Neural progenitor cell (in vitro differentiated cells): ENCODE data around the gene HYI. TPM values are rescaled to one million over a fixed set of nuclear protein-coding genes. Genes with fewer than 3 reads are reported as not detected.
"Not testable (repeated sequence)": the region's sequence is repeated elsewhere in the genome, so short reads cannot be mapped to it uniquely, and the experiment has no call there.

ENCODE experiments used
- DNase-seq: peaks from one replicate; pipeline ENCODE4 v3.0.0-alpha.2; 2016; ENCODE audit warnings: low spot score
- H2AFZ ChIP-seq: fragments of 200-600 bp; sonication (generic); replicated peaks from 2 replicates; pipeline ENCODE4 v1.6.1; 2016; ENCODE audit warnings: antibody characterized with exemption
- H3F3A ChIP-seq: fragments of 200-600 bp; sonication (generic); 2 replicates; pipeline ENCODE4 v1.6.1; 2016; ENCODE audit warnings: antibody characterized with exemption, low read depth
- H3K27ac ChIP-seq: fragments of 200-600 bp; sonication (generic); 2 replicates; pipeline ENCODE4 v1.5.1; 2016; ENCODE audit warnings: mild to moderate bottlenecking
- H3K27me3 ChIP-seq: fragments of 200-600 bp; sonication (generic); 2 replicates; pipeline ENCODE4 v1.6.1; 2016; ENCODE audit warnings: mild to moderate bottlenecking, moderate library complexity
- H3K36me3 ChIP-seq: fragments of 200-600 bp; sonication (generic); 2 replicates; pipeline ENCODE4 v1.5.1; 2016
- H3K4me1 ChIP-seq: fragments of 200-600 bp; sonication (generic); 2 replicates; pipeline ENCODE4 v1.6.1; 2016; ENCODE audit warnings: mixed run types
- H3K4me2 ChIP-seq: fragments of 200-600 bp; sonication (generic); 2 replicates; pipeline ENCODE4 v1.6.1; 2016
- H3K4me3 ChIP-seq: fragments of 200-600 bp; sonication (generic); 2 replicates; pipeline ENCODE4 v1.5.1; 2016
- H3K79me2 ChIP-seq: fragments of 200-600 bp; sonication (generic); 2 replicates; pipeline ENCODE4 v1.6.1; 2016; ENCODE audit warnings: low read depth
- H3K9ac ChIP-seq: fragments of 200-600 bp; sonication (generic); 2 replicates; pipeline ENCODE4 v1.6.1; 2016
- H3K9me3 ChIP-seq: fragments of 200-600 bp; sonication (generic); 2 replicates; pipeline ENCODE4 v1.5.1; 2016; ENCODE audit warnings: low read depth
- H4K20me1 ChIP-seq: fragments of 200-600 bp; sonication (generic); 2 replicates; pipeline ENCODE4 v1.6.1; 2016; ENCODE audit warnings: low read depth
- H3K27ac Mint-ChIP-seq: 3 replicates; pipeline ENCODE4 v1.8.0; 2021; ENCODE audit warnings: mixed read lengths
- H3K27me3 Mint-ChIP-seq: 2 replicates; pipeline ENCODE4 v1.8.0; 2022; ENCODE audit warnings: low read depth, mild to moderate bottlenecking, inconsistent platforms, moderate library complexity, mixed read lengths; ENCODE audit not compliant: insufficient read depth
- H3K36me3 Mint-ChIP-seq: 3 replicates; pipeline ENCODE4 v1.8.0; 2021; ENCODE audit warnings: mixed read lengths
- H3K4me1 Mint-ChIP-seq: 3 replicates; pipeline ENCODE4 v1.8.0; 2021; ENCODE audit warnings: mixed read lengths
- H3K4me3 Mint-ChIP-seq: 3 replicates; pipeline ENCODE4 v1.8.0; 2021; ENCODE audit warnings: mild to moderate bottlenecking, moderate library complexity, mixed read lengths
- H3K9me3 Mint-ChIP-seq: 3 replicates; pipeline ENCODE4 v1.8.0; 2020; ENCODE audit warnings: mixed read lengths
- CTCF ChIP-seq: fragments of 200-600 bp; sonication (generic); IDR thresholded peaks from 2 replicates; pipeline ENCODE4 v1.5.1; 2017; ENCODE audit warnings: antibody characterized with exemption, mild to moderate bottlenecking
- EZH2 ChIP-seq: fragments of 200-600 bp; sonication (generic); IDR thresholded peaks from 2 replicates; pipeline ENCODE4 v1.6.1; 2017; ENCODE audit warnings: antibody characterized with exemption, mild to moderate bottlenecking, moderate library complexity
- EZH2phosphoT487 ChIP-seq: fragments of 200-600 bp; sonication (generic); IDR thresholded peaks from 2 replicates; pipeline ENCODE4 v1.6.1; 2017; ENCODE audit warnings: antibody characterized with exemption
- total RNA-seq: library from RNA; depleted of rRNA; stranded (reverse); fragments of >200 nt; gene quantifications from 2 replicates; pipeline ENCODE4 v1.2.3, GENCODE V29; 2015; ENCODE audit warnings: low replicate concordance

The HYI gene
- total RNA-seq, 1 donor from 2014 or later: 10.3 TPM

DNA sequence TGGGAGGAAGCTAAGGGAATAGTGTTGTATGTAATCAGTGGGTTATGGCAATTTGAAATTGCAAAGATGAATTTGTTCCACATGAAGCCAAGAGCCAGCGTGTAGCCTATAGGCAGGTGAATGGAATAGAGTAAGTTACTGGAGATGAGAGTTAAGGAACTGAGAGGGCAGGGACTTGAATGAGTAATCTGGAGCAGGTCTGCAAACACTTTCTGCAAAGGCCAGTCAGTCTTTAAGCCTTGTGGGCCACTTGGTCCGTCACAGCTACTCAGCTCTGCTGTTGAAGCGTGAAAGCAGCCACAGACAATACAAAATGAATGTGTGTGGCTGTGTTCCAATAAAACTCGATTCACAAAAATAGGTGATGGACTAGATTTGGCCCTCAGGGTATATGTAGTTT lies 34.9 kb downstream of the HYI start:
- Histone ChIP-seq H3K4me3 (no peak overlapping the region), H3K9me3 (no peaks in the 10 kb centered on the region), H3K4me2 (no peak overlapping the region), H3K27ac (no peak overlapping the region), H3K79me2 (no peaks in the 10 kb centered on the region), H3K27me3 (no peaks in the 10 kb centered on the region), H4K20me1 (no peaks in the 10 kb centered on the region), H2AFZ (no peak overlapping the region), H3F3A (no peaks in the 10 kb centered on the region), H3K36me3 (peaks cover 4% of the 10 kb centered on the region), H3K9ac (no peak overlapping the region), H3K4me1 (no peaks in the 10 kb centered on the region)
- TF ChIP-seq EZH2phosphoT487 (no peak), EZH2 (no peak), CTCF (no peak)
- DNase-seq: no peak
- Mint-ChIP-seq H3K36me3 (peaks cover 6% of the 10 kb centered on the region), H3K27ac (no peak overlapping the region), H3K4me1 (no peaks in the 10 kb centered on the region), H3K4me3 (no peak overlapping the region), H3K27me3 (peaks cover 3% of the 10 kb centered on the region), H3K9me3 (no peaks in the 10 kb centered on the region)

DNA sequence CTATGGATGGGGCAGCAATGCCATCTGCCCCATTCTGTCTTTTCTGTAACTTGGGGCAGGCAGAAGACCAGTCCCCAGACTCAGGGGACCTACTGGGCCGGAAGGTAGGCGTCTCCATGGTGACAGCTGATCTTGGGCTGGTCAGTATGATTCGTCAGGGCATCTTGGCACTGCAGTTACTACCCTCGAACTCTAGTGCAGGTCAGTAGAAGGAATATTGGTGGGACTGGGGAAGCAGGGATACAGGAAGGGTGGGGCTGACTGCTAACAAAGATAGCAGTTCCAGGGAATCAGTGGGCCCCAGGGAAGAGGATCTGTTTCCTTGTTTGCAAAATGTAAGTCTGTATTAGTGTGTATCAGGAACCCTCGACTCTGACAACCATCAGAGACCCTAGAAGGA lies 37.8 kb downstream of the HYI start:
- no peak overlapping the region for H3K27ac ChIP-seq
- H3K79me2 ChIP-seq: no peaks in the 10 kb centered on the region
- H3K4me1 Mint-ChIP-seq: no peaks in the 10 kb centered on the region
- H3K27me3 ChIP-seq: no peaks in the 10 kb centered on the region
- H3K4me3 Mint-ChIP-seq: no peak overlapping the region
- no peaks in the 10 kb centered on the region for H3K9me3 ChIP-seq
- H3K4me1 ChIP-seq: no peaks in the 10 kb centered on the region
- no peak overlapping the region for H3K27ac Mint-ChIP-seq
- H3K36me3 Mint-ChIP-seq: peaks cover 6% of the 10 kb centered on the region
- no peak overlapping the region for H3K4me2 ChIP-seq
- no peaks in the 10 kb centered on the region for H3K27me3 Mint-ChIP-seq
- H3K9ac ChIP-seq: no peak overlapping the region
- no peak for TF ChIP-seq CTCF
- TF ChIP-seq EZH2phosphoT487: no peak
- TF ChIP-seq EZH2: no peak
- no peak for DNase-seq
- H4K20me1 ChIP-seq: no peaks in the 10 kb centered on the region
- H3K36me3 ChIP-seq: peaks cover 4% of the 10 kb centered on the region
- no peak overlapping the region for H3K4me3 ChIP-seq
- H3K9me3 Mint-ChIP-seq: no peaks in the 10 kb centered on the region
- no peaks in the 10 kb centered on the region for H3F3A ChIP-seq
- no peak overlapping the region for H2AFZ ChIP-seq

DNA sequence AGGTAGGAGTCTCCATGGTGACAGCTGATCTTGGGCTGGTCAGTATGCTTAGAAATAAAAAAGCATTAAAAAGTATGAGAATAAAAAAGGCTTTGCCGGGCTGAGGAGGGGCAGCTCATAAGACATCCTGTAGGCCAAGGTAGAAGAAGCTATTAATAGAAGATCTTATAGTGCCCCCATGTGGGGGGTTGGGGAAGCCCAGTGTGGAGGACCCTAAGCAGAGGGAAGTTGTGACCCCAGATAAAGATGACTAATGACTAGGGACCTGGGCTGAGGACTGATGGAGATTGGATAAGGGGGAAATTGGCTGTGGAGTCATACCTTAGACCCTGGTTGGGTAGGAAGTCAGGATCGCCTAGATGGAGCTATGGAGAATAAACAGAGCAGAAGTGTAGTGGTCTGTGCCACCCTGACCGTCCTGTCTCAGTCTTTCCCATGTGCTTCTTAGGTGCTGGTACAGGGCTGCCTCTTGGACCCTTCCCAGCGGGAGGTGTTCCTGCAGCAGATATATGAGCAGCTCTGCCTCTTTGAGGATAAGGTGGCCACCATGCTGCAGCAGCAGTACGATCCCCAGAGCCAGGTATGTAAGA lies 39.0 kb downstream of the HYI start:
- no peaks in the 10 kb centered on the region for H3K4me1 ChIP-seq
- H3K4me1 Mint-ChIP-seq: no peaks in the 10 kb centered on the region
- H3K9ac ChIP-seq: no peak overlapping the region
- H2AFZ ChIP-seq: no peak overlapping the region
- H3K27ac Mint-ChIP-seq: no peak overlapping the region
- H3K4me2 ChIP-seq: no peak overlapping the region
- H3K27me3 ChIP-seq: no peaks in the 10 kb centered on the region
- no peaks in the 10 kb centered on the region for H3K27me3 Mint-ChIP-seq
- no peaks in the 10 kb centered on the region for H3K9me3 Mint-ChIP-seq
- peaks cover 4% of the 10 kb centered on the region for H3K36me3 ChIP-seq
- H3K27ac ChIP-seq: no peak overlapping the region
- no peaks in the 10 kb centered on the region for H3K79me2 ChIP-seq
- H3K36me3 Mint-ChIP-seq: peaks cover 8% of the 10 kb centered on the region
- no peaks in the 10 kb centered on the region for H3F3A ChIP-seq
- H3K9me3 ChIP-seq: no peaks in the 10 kb centered on the region
- no peak overlapping the region for H3K4me3 ChIP-seq
- DNase-seq: peak; percentile 77
- TF ChIP-seq CTCF (peak; percentile 73), EZH2 (no peak)
- H4K20me1 ChIP-seq: no peaks in the 10 kb centered on the region
- H3K4me3 Mint-ChIP-seq: no peak overlapping the region

DNA sequence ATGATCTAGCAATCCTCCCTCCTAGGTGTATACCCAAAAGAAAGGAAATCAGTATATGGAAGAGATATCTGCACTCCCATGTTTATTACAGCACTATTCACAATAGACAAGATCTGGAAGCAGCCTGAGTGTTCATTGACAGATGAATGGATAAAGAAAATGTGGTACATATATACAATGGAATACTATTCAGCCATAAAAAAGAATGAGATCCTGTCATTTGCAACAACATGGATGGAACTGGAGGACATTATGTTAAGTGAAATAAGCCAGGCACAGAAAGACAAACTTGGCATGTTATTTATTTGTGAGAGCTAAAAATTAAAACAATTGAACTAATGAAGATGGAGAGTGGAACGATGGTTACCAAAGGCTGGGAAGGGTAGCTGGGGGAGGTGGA lies 40.3 kb downstream of the HYI start:
- not testable (repeated sequence) for H3K79me2 ChIP-seq, H3K27me3 ChIP-seq, H3K9me3 ChIP-seq, H3F3A ChIP-seq, H3K27ac ChIP-seq, H3K27ac Mint-ChIP-seq, H3K4me1 Mint-ChIP-seq, H3K9ac ChIP-seq, H3K27me3 Mint-ChIP-seq, H3K9me3 Mint-ChIP-seq, H3K4me1 ChIP-seq, H3K4me2 ChIP-seq, H3K36me3 ChIP-seq, H3K4me3 ChIP-seq, H4K20me1 ChIP-seq, DNase-seq, H2AFZ ChIP-seq, H3K4me3 Mint-ChIP-seq
- H3K36me3 Mint-ChIP-seq: peaks cover 18% of the 10 kb centered on the region
